ENCODE data around the gene NRXN3. TPM values are rescaled to one million over a fixed set of nuclear protein-coding genes. Genes with fewer than 3 reads are reported as not detected.

NRXN3 gene
- total and polyA plus RNA-seq, 2 experiments from 2014 or later: 1.0 to 1.8 TPM

DNA sequence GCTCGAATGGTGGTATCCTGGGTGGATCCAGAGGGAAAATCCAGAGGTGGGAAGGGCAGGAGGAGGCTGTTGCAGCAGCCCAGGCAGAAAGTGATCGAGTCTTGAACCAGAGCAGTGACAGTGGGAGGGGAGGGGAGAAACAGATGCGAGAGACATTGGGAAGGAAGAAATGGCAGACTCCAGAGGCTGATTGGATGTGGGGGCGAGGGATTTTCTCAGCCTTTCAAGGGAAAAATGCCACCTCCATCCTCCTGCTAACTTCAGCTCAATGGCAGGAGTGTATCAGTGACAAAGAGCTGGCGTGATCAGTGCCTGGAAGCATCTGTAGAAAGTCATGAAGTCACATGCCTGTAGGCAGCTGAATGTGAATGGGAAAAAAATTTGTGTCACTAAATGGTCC, 38.6 kb upstream of the NRXN3 start:
- Histone ChIP-seq H3K4me2 (no peak overlapping the region), H3K27me3 (ENCODE audit: insufficient read depth) (no peaks in the 10 kb centered on the region), H3F3A (replicated peaks; ENCODE audit: low read depth) (no peaks in the 10 kb centered on the region), H3K36me3 (ENCODE audit: insufficient read depth) (no peaks in the 10 kb centered on the region), H4K20me1 (replicated peaks; ENCODE audit: insufficient read depth) (no peaks in the 10 kb centered on the region), H2AFZ (peak overlapping the region; percentile 38; the same call in 1 of the 2 replicates), H3K4me3 (no peak overlapping the region), H3K9me2 (ENCODE audit: insufficient read depth) (peaks cover 8% of the 10 kb centered on the region; the same call in 1 of the 2 replicates), H3K79me2 (replicated peaks; ENCODE audit: insufficient read depth) (no peaks in the 10 kb centered on the region), H3K27ac (ENCODE audit: low read depth) (no peak overlapping the region), H3K4me1 (ENCODE audit: insufficient read depth) (no peaks in the 10 kb centered on the region)
- DNase-seq (ENCODE audit: low spot score): no peak
- no peak for ATAC-seq
- peaks cover 4% of the 10 kb centered on the region for H3K27me3 Mint-ChIP-seq (ENCODE audit: insufficient read depth, low read depth, poor library complexity)
- no peaks in the 10 kb centered on the region; the same call in 2 of the 3 replicates for H3K9me3 Mint-ChIP-seq
- H3K4me3 Mint-ChIP-seq: no peak overlapping the region
- no peaks in the 10 kb centered on the region; the same call in 2 of the 3 replicates for H3K36me3 Mint-ChIP-seq (ENCODE audit: low read depth)
- TF ChIP-seq ETS1 (IDR thresholded peaks at IDR 0.05) (no peak), POLR2AphosphoS5 (IDR thresholded peaks at IDR 0.05; ENCODE audit: low read depth) (no peak), CREB1 (CRISPR knock-in tag; IDR thresholded peaks at IDR 0.05; ENCODE audit: low read depth) (no peak), STAT1 (IDR thresholded peaks at IDR 0.05; ENCODE audit: unreplicated experiment) (no peak), ZNF331 (CRISPR knock-in tag; IDR thresholded peaks at IDR 0.05; ENCODE audit: low read depth) (no peak), ZNF114 (CRISPR knock-in tag; IDR thresholded peaks at IDR 0.05) (no peak), EZH2 (IDR thresholded peaks at IDR 0.05; ENCODE audit: low read depth, unreplicated experiment) (no peak), NANOG (IDR thresholded peaks at IDR 0.05; ENCODE audit: borderline replicate concordance) (no peak), EZH2phosphoT487 (IDR thresholded peaks at IDR 0.05; ENCODE audit: unreplicated experiment) (no peak), JUNB (IDR thresholded peaks at IDR 0.05; ENCODE audit: unreplicated experiment) (no peak)
- TF ChIP-seq, protein P1, sequence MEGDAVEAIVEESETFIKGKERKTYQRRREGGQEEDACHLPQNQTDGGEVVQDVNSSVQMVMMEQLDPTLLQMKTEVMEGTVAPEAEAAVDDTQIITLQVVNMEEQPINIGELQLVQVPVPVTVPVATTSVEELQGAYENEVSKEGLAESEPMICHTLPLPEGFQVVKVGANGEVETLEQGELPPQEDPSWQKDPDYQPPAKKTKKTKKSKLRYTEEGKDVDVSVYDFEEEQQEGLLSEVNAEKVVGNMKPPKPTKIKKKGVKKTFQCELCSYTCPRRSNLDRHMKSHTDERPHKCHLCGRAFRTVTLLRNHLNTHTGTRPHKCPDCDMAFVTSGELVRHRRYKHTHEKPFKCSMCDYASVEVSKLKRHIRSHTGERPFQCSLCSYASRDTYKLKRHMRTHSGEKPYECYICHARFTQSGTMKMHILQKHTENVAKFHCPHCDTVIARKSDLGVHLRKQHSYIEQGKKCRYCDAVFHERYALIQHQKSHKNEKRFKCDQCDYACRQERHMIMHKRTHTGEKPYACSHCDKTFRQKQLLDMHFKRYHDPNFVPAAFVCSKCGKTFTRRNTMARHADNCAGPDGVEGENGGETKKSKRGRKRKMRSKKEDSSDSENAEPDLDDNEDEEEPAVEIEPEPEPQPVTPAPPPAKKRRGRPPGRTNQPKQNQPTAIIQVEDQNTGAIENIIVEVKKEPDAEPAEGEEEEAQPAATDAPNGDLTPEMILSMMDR (conservative IDR thresholded peaks at IDR 0.05; ENCODE audit: low read depth in 2 of 2): no peak
- TF ChIP-seq, protein P2, sequence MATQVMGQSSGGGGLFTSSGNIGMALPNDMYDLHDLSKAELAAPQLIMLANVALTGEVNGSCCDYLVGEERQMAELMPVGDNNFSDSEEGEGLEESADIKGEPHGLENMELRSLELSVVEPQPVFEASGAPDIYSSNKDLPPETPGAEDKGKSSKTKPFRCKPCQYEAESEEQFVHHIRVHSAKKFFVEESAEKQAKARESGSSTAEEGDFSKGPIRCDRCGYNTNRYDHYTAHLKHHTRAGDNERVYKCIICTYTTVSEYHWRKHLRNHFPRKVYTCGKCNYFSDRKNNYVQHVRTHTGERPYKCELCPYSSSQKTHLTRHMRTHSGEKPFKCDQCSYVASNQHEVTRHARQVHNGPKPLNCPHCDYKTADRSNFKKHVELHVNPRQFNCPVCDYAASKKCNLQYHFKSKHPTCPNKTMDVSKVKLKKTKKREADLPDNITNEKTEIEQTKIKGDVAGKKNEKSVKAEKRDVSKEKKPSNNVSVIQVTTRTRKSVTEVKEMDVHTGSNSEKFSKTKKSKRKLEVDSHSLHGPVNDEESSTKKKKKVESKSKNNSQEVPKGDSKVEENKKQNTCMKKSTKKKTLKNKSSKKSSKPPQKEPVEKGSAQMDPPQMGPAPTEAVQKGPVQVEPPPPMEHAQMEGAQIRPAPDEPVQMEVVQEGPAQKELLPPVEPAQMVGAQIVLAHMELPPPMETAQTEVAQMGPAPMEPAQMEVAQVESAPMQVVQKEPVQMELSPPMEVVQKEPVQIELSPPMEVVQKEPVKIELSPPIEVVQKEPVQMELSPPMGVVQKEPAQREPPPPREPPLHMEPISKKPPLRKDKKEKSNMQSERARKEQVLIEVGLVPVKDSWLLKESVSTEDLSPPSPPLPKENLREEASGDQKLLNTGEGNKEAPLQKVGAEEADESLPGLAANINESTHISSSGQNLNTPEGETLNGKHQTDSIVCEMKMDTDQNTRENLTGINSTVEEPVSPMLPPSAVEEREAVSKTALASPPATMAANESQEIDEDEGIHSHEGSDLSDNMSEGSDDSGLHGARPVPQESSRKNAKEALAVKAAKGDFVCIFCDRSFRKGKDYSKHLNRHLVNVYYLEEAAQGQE (IDR thresholded peaks at IDR 0.05; ENCODE audit: unreplicated experiment): no peak
- TF ChIP-seq, protein P3, sequence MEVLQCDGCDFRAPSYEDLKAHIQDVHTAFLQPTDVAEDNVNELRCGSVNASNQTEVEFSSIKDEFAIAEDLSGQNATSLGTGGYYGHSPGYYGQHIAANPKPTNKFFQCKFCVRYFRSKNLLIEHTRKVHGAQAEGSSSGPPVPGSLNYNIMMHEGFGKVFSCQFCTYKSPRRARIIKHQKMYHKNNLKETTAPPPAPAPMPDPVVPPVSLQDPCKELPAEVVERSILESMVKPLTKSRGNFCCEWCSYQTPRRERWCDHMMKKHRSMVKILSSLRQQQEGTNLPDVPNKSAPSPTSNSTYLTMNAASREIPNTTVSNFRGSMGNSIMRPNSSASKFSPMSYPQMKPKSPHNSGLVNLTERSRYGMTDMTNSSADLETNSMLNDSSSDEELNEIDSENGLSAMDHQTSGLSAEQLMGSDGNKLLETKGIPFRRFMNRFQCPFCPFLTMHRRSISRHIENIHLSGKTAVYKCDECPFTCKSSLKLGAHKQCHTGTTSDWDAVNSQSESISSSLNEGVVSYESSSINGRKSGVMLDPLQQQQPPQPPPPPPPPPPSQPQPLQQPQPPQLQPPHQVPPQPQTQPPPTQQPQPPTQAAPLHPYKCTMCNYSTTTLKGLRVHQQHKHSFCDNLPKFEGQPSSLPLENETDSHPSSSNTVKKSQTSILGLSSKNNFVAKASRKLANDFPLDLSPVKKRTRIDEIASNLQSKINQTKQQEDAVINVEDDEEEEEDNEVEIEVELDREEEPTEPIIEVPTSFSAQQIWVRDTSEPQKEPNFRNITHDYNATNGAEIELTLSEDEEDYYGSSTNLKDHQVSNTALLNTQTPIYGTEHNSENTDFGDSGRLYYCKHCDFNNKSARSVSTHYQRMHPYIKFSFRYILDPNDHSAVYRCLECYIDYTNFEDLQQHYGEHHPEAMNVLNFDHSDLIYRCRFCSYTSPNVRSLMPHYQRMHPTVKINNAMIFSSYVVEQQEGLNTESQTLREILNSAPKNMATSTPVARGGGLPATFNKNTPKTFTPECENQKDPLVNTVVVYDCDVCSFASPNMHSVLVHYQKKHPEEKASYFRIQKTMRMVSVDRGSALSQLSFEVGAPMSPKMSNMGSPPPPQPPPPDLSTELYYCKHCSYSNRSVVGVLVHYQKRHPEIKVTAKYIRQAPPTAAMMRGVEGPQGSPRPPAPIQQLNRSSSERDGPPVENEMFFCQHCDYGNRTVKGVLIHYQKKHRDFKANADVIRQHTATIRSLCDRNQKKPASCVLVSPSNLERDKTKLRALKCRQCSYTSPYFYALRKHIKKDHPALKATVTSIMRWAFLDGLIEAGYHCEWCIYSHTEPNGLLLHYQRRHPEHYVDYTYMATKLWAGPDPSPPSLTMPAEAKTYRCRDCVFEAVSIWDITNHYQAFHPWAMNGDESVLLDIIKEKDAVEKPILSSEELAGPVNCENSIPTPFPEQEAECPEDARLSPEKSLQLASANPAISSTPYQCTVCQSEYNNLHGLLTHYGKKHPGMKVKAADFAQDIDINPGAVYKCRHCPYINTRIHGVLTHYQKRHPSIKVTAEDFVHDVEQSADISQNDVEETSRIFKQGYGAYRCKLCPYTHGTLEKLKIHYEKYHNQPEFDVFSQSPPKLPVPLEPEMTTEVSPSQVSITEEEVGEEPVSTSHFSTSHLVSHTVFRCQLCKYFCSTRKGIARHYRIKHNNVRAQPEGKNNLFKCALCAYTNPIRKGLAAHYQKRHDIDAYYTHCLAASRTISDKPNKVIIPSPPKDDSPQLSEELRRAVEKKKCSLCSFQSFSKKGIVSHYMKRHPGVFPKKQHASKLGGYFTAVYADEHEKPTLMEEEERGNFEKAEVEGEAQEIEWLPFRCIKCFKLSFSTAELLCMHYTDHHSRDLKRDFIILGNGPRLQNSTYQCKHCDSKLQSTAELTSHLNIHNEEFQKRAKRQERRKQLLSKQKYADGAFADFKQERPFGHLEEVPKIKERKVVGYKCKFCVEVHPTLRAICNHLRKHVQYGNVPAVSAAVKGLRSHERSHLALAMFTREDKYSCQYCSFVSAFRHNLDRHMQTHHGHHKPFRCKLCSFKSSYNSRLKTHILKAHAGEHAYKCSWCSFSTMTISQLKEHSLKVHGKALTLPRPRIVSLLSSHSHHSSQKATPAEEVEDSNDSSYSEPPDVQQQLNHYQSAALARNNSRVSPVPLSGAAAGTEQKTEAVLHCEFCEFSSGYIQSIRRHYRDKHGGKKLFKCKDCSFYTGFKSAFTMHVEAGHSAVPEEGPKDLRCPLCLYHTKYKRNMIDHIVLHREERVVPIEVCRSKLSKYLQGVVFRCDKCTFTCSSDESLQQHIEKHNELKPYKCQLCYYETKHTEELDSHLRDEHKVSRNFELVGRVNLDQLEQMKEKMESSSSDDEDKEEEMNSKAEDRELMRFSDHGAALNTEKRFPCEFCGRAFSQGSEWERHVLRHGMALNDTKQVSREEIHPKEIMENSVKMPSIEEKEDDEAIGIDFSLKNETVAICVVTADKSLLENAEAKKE (CRISPR knock-in tag; IDR thresholded peaks at IDR 0.05): no peak
- no peak overlapping the region for H3K27ac Mint-ChIP-seq
- H3K4me1 Mint-ChIP-seq: peaks cover 9% of the 10 kb centered on the region

Measured in GM23338 (cell line).